ENCODE data around the gene NCOR2. TPM values are rescaled to one million over a fixed set of nuclear protein-coding genes. Genes with fewer than 3 reads are reported as not detected.

The NCOR2 gene
- total and polyA plus RNA-seq, 2 donors (not counting 3 experiments of a cell fraction or from before 2014, with no cell fraction given), result 26.5 to 241 TPM

DNA sequence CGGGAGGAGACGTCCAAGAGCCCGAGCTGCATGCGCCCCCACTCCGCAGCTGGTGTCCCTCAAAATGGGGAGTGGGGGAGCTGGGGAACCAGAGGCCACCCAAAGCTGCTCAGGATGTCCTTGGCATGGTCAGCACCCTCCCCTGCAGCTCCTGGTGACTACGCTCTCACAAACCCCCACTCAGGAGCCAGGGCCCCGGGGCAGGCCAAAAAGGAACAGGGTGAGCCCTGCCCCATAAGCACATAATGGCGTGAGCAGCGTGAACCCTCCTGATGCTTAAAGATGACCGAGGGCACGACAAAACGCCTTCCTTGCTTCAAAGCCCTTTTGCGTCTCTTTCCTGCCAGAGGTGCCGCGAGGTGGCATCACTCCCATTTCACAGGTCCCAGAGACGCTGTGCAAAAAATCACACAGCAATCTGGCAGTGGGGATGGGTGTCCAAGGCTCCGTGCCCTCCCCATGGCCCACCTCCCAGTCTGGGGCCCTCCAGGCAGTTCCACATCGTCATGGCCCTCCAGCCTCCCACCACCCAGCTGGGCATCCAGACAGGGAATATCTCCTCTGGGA, 13.5 kb downstream of the NCOR2 start:
- DNase-seq (ENCODE audit: low read depth, low spot score), result no peak
- Histone ChIP-seq H3K4me3 (replicated peaks in 1 of 3; ENCODE audit: insufficient read depth in 1 of 3, low read depth in 1 of 3, low read length in 3 of 3) (no peak overlapping the region), H3K79me2 (ENCODE audit: control insufficient read depth, insufficient read depth, low read length) (peaks cover 89% of the 10 kb centered on the region), H3K9me1 (replicated peaks; ENCODE audit: control insufficient read depth, extremely low read depth, insufficient read depth, low read length) (no peaks in the 10 kb centered on the region), H3K36me3 (ENCODE audit: control insufficient read depth in 2 of 2, extremely low read depth in 1 of 2, insufficient read depth in 2 of 2, low read length in 2 of 2) (no peaks in the 10 kb centered on the region), H3K27me3 (ENCODE audit: control insufficient read depth in 2 of 2, insufficient read depth in 2 of 2, low read length in 2 of 2) (no peaks in the 10 kb centered on the region), H3K9me3 (replicated peaks; ENCODE audit: control insufficient read depth, insufficient read depth, low read length) (no peaks in the 10 kb centered on the region), H4K20me1 (replicated peaks; ENCODE audit: control insufficient read depth, extremely low read depth, insufficient read depth, low read length) (no peaks in the 10 kb centered on the region), H3K4me2 (ENCODE audit: insufficient read depth, low read length) (no peak overlapping the region), H2AFZ (ENCODE audit: low read depth, low read length) (no peak overlapping the region), H3K4me1 (ENCODE audit: control insufficient read depth, extremely low read depth, insufficient read depth, low read length) (peaks cover 29% of the 10 kb centered on the region), H3K27ac (ENCODE audit: insufficient read depth, low read depth, low read length) (no peak overlapping the region), H3K9ac (replicated peaks; ENCODE audit: extremely low read depth, insufficient read depth, low read length) (no peak overlapping the region)
- FAIRE-seq, result no peak
- dilution Hi-C loops (cut with MboI; ENCODE audit: extremely low pct_ligation_motif_present, low sequenced_read_pairs) (loop anchor here (25.0 kb wide), 1 partner anchor 133 kb away; no protein-coding TSS in a partner anchor), intact Hi-C loops (cut with micrococcal nuclease) (no loop called here)
- POLR2A ChIA-PET, result no interaction called here
- TF ChIP-seq JUN (IDR thresholded peaks at IDR 0.05; ENCODE audit: borderline replicate concordance, insufficient read depth, insufficient read length, low read depth) (no peak), GATA2 (IDR thresholded peaks at IDR 0.05; ENCODE audit: insufficient read depth, insufficient read length, low read depth, low read length) (no peak), MYC (IDR thresholded peaks at IDR 0.05; ENCODE audit: low read depth, low read length) (no peak), EZH2 (IDR thresholded peaks at IDR 0.05; ENCODE audit: borderline replicate concordance, low read depth, low read length, severe bottlenecking) (no peak), POLR2A (IDR thresholded peaks at IDR 0.05; ENCODE audit: low read depth, low read length) (no peak), POLR2AphosphoS5 (IDR thresholded peaks at IDR 0.05; ENCODE audit: insufficient read depth, low read depth, low read length) (no peak), FOS (IDR thresholded peaks at IDR 0.05; ENCODE audit: borderline replicate concordance, insufficient read depth, low read length) (no peak)
- TF ChIP-seq, protein P1, sequence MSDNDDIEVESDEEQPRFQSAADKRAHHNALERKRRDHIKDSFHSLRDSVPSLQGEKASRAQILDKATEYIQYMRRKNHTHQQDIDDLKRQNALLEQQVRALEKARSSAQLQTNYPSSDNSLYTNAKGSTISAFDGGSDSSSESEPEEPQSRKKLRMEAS (IDR thresholded peaks at IDR 0.05; ENCODE audit: insufficient read depth, insufficient read length), result no peak
- TF ChIP-seq, protein P2, sequence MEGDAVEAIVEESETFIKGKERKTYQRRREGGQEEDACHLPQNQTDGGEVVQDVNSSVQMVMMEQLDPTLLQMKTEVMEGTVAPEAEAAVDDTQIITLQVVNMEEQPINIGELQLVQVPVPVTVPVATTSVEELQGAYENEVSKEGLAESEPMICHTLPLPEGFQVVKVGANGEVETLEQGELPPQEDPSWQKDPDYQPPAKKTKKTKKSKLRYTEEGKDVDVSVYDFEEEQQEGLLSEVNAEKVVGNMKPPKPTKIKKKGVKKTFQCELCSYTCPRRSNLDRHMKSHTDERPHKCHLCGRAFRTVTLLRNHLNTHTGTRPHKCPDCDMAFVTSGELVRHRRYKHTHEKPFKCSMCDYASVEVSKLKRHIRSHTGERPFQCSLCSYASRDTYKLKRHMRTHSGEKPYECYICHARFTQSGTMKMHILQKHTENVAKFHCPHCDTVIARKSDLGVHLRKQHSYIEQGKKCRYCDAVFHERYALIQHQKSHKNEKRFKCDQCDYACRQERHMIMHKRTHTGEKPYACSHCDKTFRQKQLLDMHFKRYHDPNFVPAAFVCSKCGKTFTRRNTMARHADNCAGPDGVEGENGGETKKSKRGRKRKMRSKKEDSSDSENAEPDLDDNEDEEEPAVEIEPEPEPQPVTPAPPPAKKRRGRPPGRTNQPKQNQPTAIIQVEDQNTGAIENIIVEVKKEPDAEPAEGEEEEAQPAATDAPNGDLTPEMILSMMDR (IDR thresholded peaks at IDR 0.05; ENCODE audit: extremely low read depth in 1 of 2, insufficient read depth in 1 of 2, low read depth in 1 of 2, low read length in 2 of 2), result no peak
- CTCF ChIA-PET, result interaction anchor here (1.4 kb wide), 1 partner anchor 35 kb away, joined by 6 read pairs; no protein-coding TSS in a partner anchor
- no TSS peak for BruUV-seq (replicated peaks)
